Fibroblast of lung (primary cell): ENCODE measurements around the gene SERBP1.

Experiments
- CTCF ChIP-seq, 2 donors: IDR thresholded peaks in 1 of 2; conservative IDR thresholded peaks in 1 of 2; 1 replicate in 1 of 2; 2 replicates in 1 of 2; pipeline ENCODE4 v1.5.1; 2011 to 2012; ENCODE audit warnings: low read length in 2 of 2, control low read depth in 1 of 2, inconsistent platforms in 1 of 2, low read depth in 1 of 2, mild to moderate bottlenecking in 1 of 2
- EZH2 ChIP-seq: IDR thresholded peaks from 2 replicates; pipeline ENCODE4 v1.5.1; 2012; ENCODE audit warnings: low read length, control low read depth, mild to moderate bottlenecking; ENCODE audit errors: missing control alignments

- no peak for TF ChIP-seq CTCF (conservative IDR thresholded peaks at IDR 0.05 in 1 of 2, IDR thresholded peaks at IDR 0.05 in 1 of 2; ENCODE audit: low read depth in 1 of 2, low read length in 2 of 2)
- TF ChIP-seq EZH2 = no peak
Observed at GRCh38 chr1:67404212-67404620, 26.0 kb downstream of the SERBP1 start.
